ENCODE results near the gene SNRPA. TPM values are rescaled to one million over a fixed set of nuclear protein-coding genes. Genes with fewer than 3 reads are reported as not detected.
A peak's percentile ranks its signal among the peaks of the same experiment; 100 is the strongest.

SNRPA gene
- total RNA-seq, 2 donors from 2014 or later = 70.3 to 92.2 TPM

DNA sequence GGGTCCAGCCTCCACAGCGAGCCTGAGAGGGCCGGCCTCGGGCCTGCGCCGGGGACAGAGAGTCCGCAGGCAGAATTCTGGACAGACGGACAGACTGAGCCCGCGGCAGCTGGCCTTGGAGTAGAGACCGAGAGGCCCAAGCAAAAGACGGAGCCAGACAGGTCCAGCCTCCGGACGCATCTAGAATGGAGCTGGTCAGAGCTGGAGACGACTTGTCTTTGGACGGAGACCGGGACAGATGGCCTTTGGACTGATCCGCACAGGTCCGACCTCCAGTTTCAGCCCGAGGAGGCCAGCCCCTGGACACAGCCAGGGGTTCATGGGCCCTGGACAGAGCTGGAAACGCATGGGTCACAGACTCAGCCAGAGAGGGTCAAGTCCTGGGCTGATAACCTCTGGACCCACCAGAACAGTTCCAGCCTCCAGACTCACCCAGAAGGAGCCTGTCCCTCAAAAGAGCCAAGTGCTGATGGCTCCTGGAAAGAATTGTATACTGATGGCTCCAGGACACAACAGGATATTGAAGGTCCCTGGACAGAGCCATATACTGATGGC, 33.6 kb upstream of the SNRPA start:
- Histone ChIP-seq H3K4me1 (replicated peaks) (no peaks in the 10 kb centered on the region), H3K4me3 (peak overlapping the region; percentile 79 to 85), H3K9me3 (no peaks in the 10 kb centered on the region), H3K27ac (peak overlapping the region; percentile 99 to 100), H3K36me3 (no peaks in the 10 kb centered on the region), H3K27me3 (replicated peaks; ENCODE audit: insufficient read depth) (no peaks in the 10 kb centered on the region)
- intact Hi-C loops (cut with DNase I) = loop anchor here (2.0 kb wide), 1 partner anchor 79 kb away; no protein-coding TSS in a partner anchor
- peak; percentile 27 for DNase-seq (ENCODE audit: low spot score)
- WGBS = 2% methylated on average over 13 of the region's 20 CpGs
- TF ChIP-seq POLR2AphosphoS5 (IDR thresholded peaks at IDR 0.05) = no peak

DNA sequence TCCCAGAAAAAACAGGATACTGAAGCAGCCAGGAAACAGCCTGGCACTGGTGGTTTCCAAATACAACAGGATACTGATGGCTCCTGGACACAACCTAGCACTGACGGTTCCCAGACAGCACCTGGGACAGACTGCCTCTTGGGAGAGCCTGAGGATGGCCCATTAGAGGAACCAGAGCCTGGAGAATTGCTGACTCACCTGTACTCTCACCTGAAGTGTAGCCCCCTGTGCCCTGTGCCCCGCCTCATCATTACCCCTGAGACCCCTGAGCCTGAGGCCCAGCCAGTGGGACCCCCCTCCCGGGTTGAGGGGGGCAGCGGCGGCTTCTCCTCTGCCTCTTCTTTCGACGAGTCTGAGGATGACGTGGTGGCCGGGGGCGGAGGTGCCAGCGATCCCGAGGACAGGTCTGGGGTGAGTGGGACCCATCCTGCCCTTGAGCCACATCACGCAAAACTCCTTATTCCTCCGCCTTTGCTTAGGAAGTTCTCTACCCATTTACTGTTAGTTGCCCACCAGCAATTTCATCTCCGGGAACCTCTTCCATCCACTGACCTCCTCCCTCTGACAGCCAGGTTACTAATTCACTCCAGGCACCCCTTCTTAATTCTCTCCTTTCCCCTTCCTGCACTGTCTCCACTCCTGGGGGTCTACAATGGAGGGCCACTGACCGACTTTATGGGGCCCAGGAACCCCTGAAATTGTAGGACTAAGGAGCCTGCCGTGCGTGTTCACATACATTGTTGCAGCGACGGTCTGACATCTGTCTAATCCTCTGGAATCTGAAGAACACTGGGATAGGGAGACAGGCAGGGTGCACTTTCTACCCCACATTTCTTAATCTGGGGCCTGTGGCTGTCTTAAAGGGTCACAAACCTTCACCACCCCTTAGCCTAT, 32.9 kb upstream of the SNRPA start:
- peak overlapping the region; percentile 99 to 100 for H3K27ac ChIP-seq
- H3K9me3 ChIP-seq = no peaks in the 10 kb centered on the region
- no peak for TF ChIP-seq POLR2A (IDR thresholded peaks at IDR 0.05)
- TF ChIP-seq, protein P1, sequence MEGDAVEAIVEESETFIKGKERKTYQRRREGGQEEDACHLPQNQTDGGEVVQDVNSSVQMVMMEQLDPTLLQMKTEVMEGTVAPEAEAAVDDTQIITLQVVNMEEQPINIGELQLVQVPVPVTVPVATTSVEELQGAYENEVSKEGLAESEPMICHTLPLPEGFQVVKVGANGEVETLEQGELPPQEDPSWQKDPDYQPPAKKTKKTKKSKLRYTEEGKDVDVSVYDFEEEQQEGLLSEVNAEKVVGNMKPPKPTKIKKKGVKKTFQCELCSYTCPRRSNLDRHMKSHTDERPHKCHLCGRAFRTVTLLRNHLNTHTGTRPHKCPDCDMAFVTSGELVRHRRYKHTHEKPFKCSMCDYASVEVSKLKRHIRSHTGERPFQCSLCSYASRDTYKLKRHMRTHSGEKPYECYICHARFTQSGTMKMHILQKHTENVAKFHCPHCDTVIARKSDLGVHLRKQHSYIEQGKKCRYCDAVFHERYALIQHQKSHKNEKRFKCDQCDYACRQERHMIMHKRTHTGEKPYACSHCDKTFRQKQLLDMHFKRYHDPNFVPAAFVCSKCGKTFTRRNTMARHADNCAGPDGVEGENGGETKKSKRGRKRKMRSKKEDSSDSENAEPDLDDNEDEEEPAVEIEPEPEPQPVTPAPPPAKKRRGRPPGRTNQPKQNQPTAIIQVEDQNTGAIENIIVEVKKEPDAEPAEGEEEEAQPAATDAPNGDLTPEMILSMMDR (IDR thresholded peaks at IDR 0.05) = no peak
- intact Hi-C loops (cut with DNase I) = loop anchor here (2.0 kb wide), 1 partner anchor 79 kb away; no protein-coding TSS in a partner anchor
- DNase-seq (ENCODE audit: low spot score) = peak; percentile 41
- no peaks in the 10 kb centered on the region for H3K27me3 ChIP-seq (replicated peaks; ENCODE audit: insufficient read depth)
- no peaks in the 10 kb centered on the region for H3K36me3 ChIP-seq
- peak overlapping the region; percentile 79 to 85 for H3K4me3 ChIP-seq
- 9% methylated on average over 20 of the region's 20 CpGs for WGBS
- no peaks in the 10 kb centered on the region for H3K4me1 ChIP-seq (replicated peaks)

DNA sequence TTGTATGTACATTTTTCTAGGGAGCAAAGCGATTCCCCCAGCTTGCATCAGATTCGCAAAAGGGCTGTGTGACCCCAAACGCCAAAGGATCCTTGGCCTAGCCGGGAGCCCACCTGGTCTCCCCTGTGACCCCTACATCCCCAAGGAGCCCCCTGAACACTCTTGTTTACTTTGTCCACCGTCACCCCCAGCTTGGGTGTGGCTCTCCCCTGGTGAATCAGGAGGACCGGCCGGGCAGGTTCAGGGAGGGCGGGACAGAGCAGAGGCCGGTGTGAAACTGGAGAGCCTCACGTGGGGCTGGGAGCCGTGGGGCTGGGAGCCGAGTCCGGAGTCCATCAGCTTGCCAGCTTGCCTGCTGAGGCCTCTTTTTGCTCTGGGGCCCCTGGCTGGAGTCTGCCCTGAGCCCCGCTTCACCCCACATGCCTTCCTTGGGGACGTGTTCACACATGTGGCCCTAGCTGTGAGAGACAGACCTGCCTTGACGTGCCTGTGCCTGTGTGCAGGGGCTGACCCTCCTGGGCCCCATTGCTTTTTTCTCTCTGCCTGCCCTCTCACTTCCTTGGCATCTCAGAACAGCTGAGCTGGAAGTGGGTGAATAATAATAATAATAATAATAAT, 32.1 kb upstream of the SNRPA start:
- no peaks in the 10 kb centered on the region for H3K27me3 ChIP-seq (replicated peaks; ENCODE audit: insufficient read depth)
- 3% methylated on average over 16 of the region's 16 CpGs for WGBS
- H3K36me3 ChIP-seq = no peaks in the 10 kb centered on the region
- peak overlapping the region; percentile 99 to 100 for H3K27ac ChIP-seq
- peak overlapping the region; percentile 79 to 85 for H3K4me3 ChIP-seq
- no peaks in the 10 kb centered on the region for H3K4me1 ChIP-seq (replicated peaks)
- H3K9me3 ChIP-seq = no peaks in the 10 kb centered on the region
- TF ChIP-seq POLR2AphosphoS5 (IDR thresholded peaks at IDR 0.05) (peak; percentile 94), POLR2A (IDR thresholded peaks at IDR 0.05) (peak; percentile 74)
- TF ChIP-seq, protein P1 (IDR thresholded peaks at IDR 0.05) = peak in 2 of 4 experiments; percentile 2 to 21
- DNase-seq (ENCODE audit: low spot score) = peak; percentile 94
- intact Hi-C loops (cut with DNase I) = no loop called here

DNA sequence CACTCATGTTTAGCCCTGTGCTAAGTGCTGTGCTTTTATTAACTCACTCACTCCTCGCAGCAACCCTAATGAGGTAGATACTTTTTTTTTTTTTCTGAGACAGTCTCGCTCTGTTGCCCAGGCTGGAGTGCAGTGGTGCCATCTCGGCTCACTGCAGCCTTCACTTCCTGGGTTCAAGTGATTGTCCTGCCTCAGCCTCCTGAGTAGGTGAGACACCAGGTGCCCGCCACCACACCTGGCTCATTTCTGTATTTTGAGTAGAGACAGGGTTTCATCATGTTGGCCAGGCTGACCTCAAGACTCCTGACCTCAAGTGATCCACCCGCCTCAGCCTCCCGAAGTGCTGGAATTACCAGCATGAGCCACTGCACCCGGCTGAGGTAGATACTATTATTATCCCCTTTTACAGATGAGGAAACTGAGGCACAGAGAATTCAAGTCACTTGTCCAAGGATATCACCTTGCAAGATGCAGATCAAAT, 31.5 kb upstream of the SNRPA start:
- Histone ChIP-seq H3K27me3 (replicated peaks; ENCODE audit: insufficient read depth) (no peaks in the 10 kb centered on the region), H3K27ac (peak overlapping the region; percentile 99 to 100), H3K36me3 (no peaks in the 10 kb centered on the region), H3K4me3 (peak overlapping the region; percentile 79 to 85), H3K4me1 (replicated peaks) (no peaks in the 10 kb centered on the region), H3K9me3 (no peaks in the 10 kb centered on the region)
- intact Hi-C loops (cut with DNase I) = no loop called here
- WGBS = 38% methylated on average over 7 of the region's 7 CpGs
- DNase-seq (ENCODE audit: low spot score) = no peak
- TF ChIP-seq POLR2AphosphoS5 (IDR thresholded peaks at IDR 0.05) = no peak
- no peak for TF ChIP-seq POLR2A (IDR thresholded peaks at IDR 0.05)
- TF ChIP-seq, protein P1 (IDR thresholded peaks at IDR 0.05) = no peak

DNA sequence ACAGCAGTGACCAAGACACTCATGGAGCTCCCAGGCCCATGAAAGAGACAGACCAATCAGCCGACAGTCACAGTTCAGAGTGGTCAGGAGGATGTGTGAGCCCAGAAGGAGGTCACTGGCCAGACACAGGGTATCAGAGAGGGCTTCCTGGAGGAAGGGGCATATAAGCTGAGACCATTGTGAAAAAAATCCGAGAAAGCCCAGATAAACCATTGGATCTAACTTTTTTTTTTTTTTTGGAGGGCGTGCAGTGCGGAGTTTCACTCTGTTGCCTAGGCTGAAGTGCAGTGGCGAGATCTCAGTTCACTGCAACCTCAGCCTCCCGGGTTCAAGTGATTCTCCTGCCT, 29.9 kb upstream of the SNRPA start:
- DNase-seq (ENCODE audit: low spot score) = no peak
- Histone ChIP-seq H3K9me3 (no peaks in the 10 kb centered on the region), H3K4me3 (peak overlapping the region in 1 of 2 donors; percentile 79), H3K27ac (peak overlapping the region; percentile 99 to 100), H3K27me3 (replicated peaks; ENCODE audit: insufficient read depth) (no peaks in the 10 kb centered on the region), H3K4me1 (replicated peaks) (no peaks in the 10 kb centered on the region), H3K36me3 (peaks cover 0 to 3% of the 10 kb centered on the region in 2 donors)
- intact Hi-C loops (cut with DNase I) = no loop called here
- WGBS = 91% methylated on average over 6 of the region's 6 CpGs
- TF ChIP-seq POLR2A (IDR thresholded peaks at IDR 0.05) (no peak), POLR2AphosphoS5 (IDR thresholded peaks at IDR 0.05) (no peak)
- TF ChIP-seq, protein P1 (IDR thresholded peaks at IDR 0.05) = no peak
